H9 (cell line): ENCODE measurements around the gene PRCC. TPM values are rescaled to one million over a fixed set of nuclear protein-coding genes. Genes with fewer than 3 reads are reported as not detected.
A peak's percentile ranks its signal among the peaks of the same experiment; 100 is the strongest.

Source experiments
- DNase-seq: peaks from one replicate; pipeline ENCODE4 v3.0.0-alpha.2; 2017
- H2AFZ ChIP-seq: one replicate; pipeline ENCODE4 v1.6.1; 2013; ENCODE audit warnings: mild to moderate bottlenecking, low read length, control low read depth, moderate library complexity
- H2AK5ac ChIP-seq: 2 replicates; pipeline ENCODE4 v1.6.1; 2013; ENCODE audit warnings: low read length, control low read depth, mixed read lengths; ENCODE audit not compliant: insufficient read length
- H2BK120ac ChIP-seq: one replicate; pipeline ENCODE4 v1.6.1; 2013; ENCODE audit warnings: low read depth, mild to moderate bottlenecking, low read length, control low read depth, inconsistent platforms; ENCODE audit not compliant: poor library complexity, severe bottlenecking
- H2BK12ac ChIP-seq: 2 replicates; pipeline ENCODE4 v1.6.1; 2013; ENCODE audit warnings: low read length, control low read depth, mixed read lengths, low read depth; ENCODE audit not compliant: insufficient read length
- H2BK15ac ChIP-seq: 2 replicates; pipeline ENCODE4 v1.6.1; 2013; ENCODE audit warnings: low read depth, low read length, control low read depth
- H2BK20ac ChIP-seq: one replicate; pipeline ENCODE4 v1.6.1; 2013; ENCODE audit warnings: low read depth, mild to moderate bottlenecking, low read length, control low read depth, inconsistent platforms; ENCODE audit not compliant: poor library complexity, severe bottlenecking
- H2BK5ac ChIP-seq: 2 replicates; pipeline ENCODE4 v1.6.1; 2013; ENCODE audit warnings: low read length, control low read depth, mixed read lengths; ENCODE audit not compliant: insufficient read length
- H3K14ac ChIP-seq: 2 replicates; pipeline ENCODE4 v1.6.1; 2013; ENCODE audit warnings: low read length, control low read depth; ENCODE audit not compliant: insufficient read depth
- H3K18ac ChIP-seq: 2 replicates; pipeline ENCODE4 v1.6.1; 2013; ENCODE audit warnings: low read depth, mild to moderate bottlenecking, mixed read lengths, low read length, control low read depth; ENCODE audit not compliant: insufficient read length
- H3K23ac ChIP-seq: 2 replicates; pipeline ENCODE4 v1.6.1; 2013; ENCODE audit warnings: low read length, control low read depth, mixed read lengths, low read depth; ENCODE audit not compliant: insufficient read length
- H3K23me2 ChIP-seq: 2 replicates; pipeline ENCODE4 v1.6.1; 2013; ENCODE audit warnings: low read depth, mild to moderate bottlenecking, mixed read lengths, low read length, control low read depth; ENCODE audit not compliant: insufficient read length, poor library complexity, severe bottlenecking
- H3K27ac ChIP-seq: 2 replicates; pipeline ENCODE4 v1.5.1; 2013; ENCODE audit warnings: low read length, control low read depth, mixed read lengths, low read depth; ENCODE audit not compliant: insufficient read length
- H3K27me3 ChIP-seq: 2 replicates; pipeline ENCODE4 v1.6.1; 2013; ENCODE audit warnings: low read length, control low read depth, inconsistent platforms; ENCODE audit not compliant: insufficient read depth
- H3K4ac ChIP-seq: 2 replicates; pipeline ENCODE4 v1.6.1; 2013; ENCODE audit warnings: low read depth, mild to moderate bottlenecking, control low read depth, inconsistent platforms, low read length, moderate library complexity
- H3K4me1 ChIP-seq: 2 replicates; pipeline ENCODE4 v1.6.1; 2013; ENCODE audit warnings: low read length, control low read depth, inconsistent platforms; ENCODE audit not compliant: insufficient read depth
- H3K4me2 ChIP-seq: 2 replicates; pipeline ENCODE4 v1.6.1; 2013; ENCODE audit warnings: low read length, control low read depth, mixed read lengths; ENCODE audit not compliant: insufficient read length, insufficient read depth
- H3K56ac ChIP-seq: 2 replicates; pipeline ENCODE4 v1.6.1; 2013; ENCODE audit warnings: low read depth, mild to moderate bottlenecking, mixed read lengths, low read length, control low read depth; ENCODE audit not compliant: insufficient read length
- H3K79me1 ChIP-seq: 2 replicates; pipeline ENCODE4 v1.6.1; 2013; ENCODE audit warnings: low read depth, mild to moderate bottlenecking, moderate library complexity, low read length, control low read depth, inconsistent platforms; ENCODE audit not compliant: insufficient read depth, poor library complexity, severe bottlenecking
- H3K79me2 ChIP-seq: 2 replicates; pipeline ENCODE4 v1.6.1; 2013; ENCODE audit warnings: low read length, control low read depth, inconsistent platforms; ENCODE audit not compliant: insufficient read depth
- H3K9ac ChIP-seq: 2 replicates; pipeline ENCODE4 v1.6.1; 2013; ENCODE audit warnings: low read length, control low read depth, mixed read lengths; ENCODE audit not compliant: insufficient read length; ENCODE audit errors: extremely low read depth
- H3K9me3 ChIP-seq: one replicate; pipeline ENCODE4 v1.6.1; 2013; ENCODE audit warnings: low read depth, low read length, inconsistent platforms; ENCODE audit not compliant: control insufficient read depth
- H3T11ph ChIP-seq: one replicate; pipeline ENCODE4 v1.6.1; 2013; ENCODE audit warnings: mild to moderate bottlenecking, low read length, control low read depth, inconsistent platforms
- H4K20me1 ChIP-seq: one replicate; pipeline ENCODE4 v1.6.1; 2013; ENCODE audit not compliant: control insufficient read depth, insufficient read length, insufficient read depth
- H4K5ac ChIP-seq: 2 replicates; pipeline ENCODE4 v1.6.1; 2013; ENCODE audit warnings: low read depth, mild to moderate bottlenecking, mixed read lengths, low read length, control low read depth; ENCODE audit not compliant: insufficient read length
- H4K8ac ChIP-seq: replicated peaks from 2 replicates; pipeline ENCODE4 v1.6.1; 2013; ENCODE audit warnings: low read length, control low read depth, mixed read lengths, low read depth; ENCODE audit not compliant: insufficient read length
- H4K91ac ChIP-seq: 2 replicates; pipeline ENCODE4 v1.6.1; 2013; ENCODE audit warnings: low read depth, mild to moderate bottlenecking, moderate library complexity, mixed read lengths, low read length, control low read depth; ENCODE audit not compliant: insufficient read length
- H3K27ac Mint-ChIP-seq, 3 experiments: 2 replicates in 2 of 3; 3 replicates in 1 of 3; pipeline ENCODE4 v1.8.0; 2020 to 2021; ENCODE audit warnings: mixed read lengths in 3 of 3, mild to moderate bottlenecking in 1 of 3, moderate library complexity in 1 of 3
- H3K27me3 Mint-ChIP-seq: 2 replicates; pipeline ENCODE4 v1.8.0; 2021; ENCODE audit warnings: low read depth, mild to moderate bottlenecking, moderate library complexity, mixed read lengths
- H3K36me3 Mint-ChIP-seq, 3 experiments: 2 replicates in 2 of 3; 3 replicates in 1 of 3; pipeline ENCODE4 v1.8.0; 2020 to 2021; ENCODE audit warnings: low read depth in 3 of 3, mixed read lengths in 3 of 3; ENCODE audit not compliant: insufficient read depth in 1 of 3
- H3K4me1 Mint-ChIP-seq, 2 experiments: 2 replicates each; pipeline ENCODE4 v1.8.0; 2020; ENCODE audit warnings: mixed read lengths in 2 of 2
- H3K4me3 Mint-ChIP-seq, 2 experiments: 2 replicates in 1 of 2; 3 replicates in 1 of 2; pipeline ENCODE4 v1.8.0; 2020 to 2021; ENCODE audit warnings: mild to moderate bottlenecking in 2 of 2, mixed read lengths in 2 of 2, moderate library complexity in 1 of 2
- H3K9me3 Mint-ChIP-seq, 2 experiments: 2 replicates in 1 of 2; 3 replicates in 1 of 2; pipeline ENCODE4 v1.8.0; 2020; ENCODE audit warnings: mild to moderate bottlenecking in 2 of 2, mixed read lengths in 2 of 2, moderate library complexity in 1 of 2
- WGBS: extraction: QIAGEN DNeasy Blood & Tissue Kit; methylation state at CpG from one replicate; pipeline ENCODE4 v1.1.7; 2013; ENCODE audit warnings: missing lambda C conversion rate, low lambda C conversion rate, mixed read lengths; ENCODE audit not compliant: insufficient read length; ENCODE audit errors: extremely low coverage; 5-methylcytosine and 5-hydroxymethylcytosine counted together
- total RNA-seq: library from RNA; stranded (reverse); gene quantifications from 2 replicates; pipeline ENCODE4 v1.2.1, GENCODE V29; 2021
- TF ChIP-seq, protein P1 (sequence below): fragments of 200-600 bp; sonication (generic); conservative IDR thresholded peaks from 3 replicates; pipeline ENCODE4 v1.8.0; 2021; ENCODE audit warnings: antibody characterized with exemption, mild to moderate bottlenecking

PRCC gene
- total RNA-seq, 1 experiment from 2014 or later, result 129 TPM

DNA sequence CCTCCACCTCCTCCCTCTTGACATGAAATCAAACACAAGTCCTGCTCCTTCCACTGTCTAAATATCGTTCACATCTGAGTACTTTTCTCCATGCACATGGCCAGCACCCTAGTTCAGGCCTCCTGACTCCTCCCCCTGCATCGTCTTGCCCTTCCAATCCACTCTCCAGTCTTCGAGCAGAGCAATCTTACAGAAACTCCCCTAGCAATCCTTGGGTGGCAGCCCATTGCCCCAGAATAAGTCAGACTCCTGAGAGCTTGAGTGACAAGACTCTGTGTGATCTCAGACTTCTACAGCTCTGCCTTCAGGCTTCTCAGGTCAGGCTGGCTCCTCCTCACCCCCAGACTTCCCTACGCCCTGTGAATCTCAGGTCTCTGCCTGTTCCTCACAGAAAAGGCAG, 43.8 kb downstream of the PRCC start:
- H4K20me1 ChIP-seq, result no peaks in the 10 kb centered on the region
- H3K79me2 ChIP-seq, result no peaks in the 10 kb centered on the region
- H3K27ac Mint-ChIP-seq, result peak overlapping the region in 1 of 3 experiments; percentile 4; a peak in 1 of 7 replicates
- peaks cover 5% of the 10 kb centered on the region for H3K23me2 ChIP-seq
- H3K4me2 ChIP-seq, result no peak overlapping the region
- peaks cover 0 to 12% (median 4%) of the 10 kb centered on the region in 3 experiments; a peak in 3 of 7 replicates for H3K36me3 Mint-ChIP-seq
- no peak overlapping the region for H3T11ph ChIP-seq
- no peaks in the 10 kb centered on the region; the same call in 1 of the 2 replicates for H3K4me1 ChIP-seq
- no peak overlapping the region for H4K5ac ChIP-seq
- no peak overlapping the region for H3K18ac ChIP-seq
- H3K27me3 Mint-ChIP-seq, result peaks cover 57% of the 10 kb centered on the region
- H3K4ac ChIP-seq, result no peak overlapping the region
- H2BK5ac ChIP-seq, result no peak overlapping the region
- H2BK15ac ChIP-seq, result no peak overlapping the region
- no peak overlapping the region for H2BK12ac ChIP-seq
- no peak overlapping the region for H4K8ac ChIP-seq
- H3K27ac ChIP-seq, result no peak overlapping the region
- peaks cover 22 to 44% of the 10 kb centered on the region in 2 experiments for H3K4me1 Mint-ChIP-seq
- H2AK5ac ChIP-seq, result no peak overlapping the region
- no peaks in the 10 kb centered on the region for H3K9me3 ChIP-seq
- no peak overlapping the region for H2AFZ ChIP-seq
- H2BK120ac ChIP-seq, result no peak overlapping the region
- TF ChIP-seq, protein P1, sequence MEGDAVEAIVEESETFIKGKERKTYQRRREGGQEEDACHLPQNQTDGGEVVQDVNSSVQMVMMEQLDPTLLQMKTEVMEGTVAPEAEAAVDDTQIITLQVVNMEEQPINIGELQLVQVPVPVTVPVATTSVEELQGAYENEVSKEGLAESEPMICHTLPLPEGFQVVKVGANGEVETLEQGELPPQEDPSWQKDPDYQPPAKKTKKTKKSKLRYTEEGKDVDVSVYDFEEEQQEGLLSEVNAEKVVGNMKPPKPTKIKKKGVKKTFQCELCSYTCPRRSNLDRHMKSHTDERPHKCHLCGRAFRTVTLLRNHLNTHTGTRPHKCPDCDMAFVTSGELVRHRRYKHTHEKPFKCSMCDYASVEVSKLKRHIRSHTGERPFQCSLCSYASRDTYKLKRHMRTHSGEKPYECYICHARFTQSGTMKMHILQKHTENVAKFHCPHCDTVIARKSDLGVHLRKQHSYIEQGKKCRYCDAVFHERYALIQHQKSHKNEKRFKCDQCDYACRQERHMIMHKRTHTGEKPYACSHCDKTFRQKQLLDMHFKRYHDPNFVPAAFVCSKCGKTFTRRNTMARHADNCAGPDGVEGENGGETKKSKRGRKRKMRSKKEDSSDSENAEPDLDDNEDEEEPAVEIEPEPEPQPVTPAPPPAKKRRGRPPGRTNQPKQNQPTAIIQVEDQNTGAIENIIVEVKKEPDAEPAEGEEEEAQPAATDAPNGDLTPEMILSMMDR, result no peak
- H3K4me3 Mint-ChIP-seq, result no peak overlapping the region
- H3K23ac ChIP-seq, result no peak overlapping the region
- no peak overlapping the region for H3K14ac ChIP-seq
- H3K79me1 ChIP-seq, result no peaks in the 10 kb centered on the region
- H3K56ac ChIP-seq, result no peak overlapping the region
- DNase-seq, result no peak
- H3K27me3 ChIP-seq, result peaks cover 11% of the 10 kb centered on the region
- WGBS, result no CpG with 5 or more reads among the region's 4 CpGs
- no peaks in the 10 kb centered on the region; a peak in 1 of 5 replicates for H3K9me3 Mint-ChIP-seq
- no peak overlapping the region for H4K91ac ChIP-seq
- H2BK20ac ChIP-seq, result no peak overlapping the region
- no peak overlapping the region for H3K9ac ChIP-seq
